HEK293 (cell line): ENCODE data around the gene DCC.

Experiments
- CTCF ChIA-PET: fragments of 350-600 bp; formaldehyde crosslinking; extraction: SDS; loops from one replicate; lab custom pipeline; 2021; ENCODE audit warnings: antibody characterized with exemption; lab: Yijun Ruan, JAX
- POLR2A ChIA-PET: fragments of 300-600 bp; formaldehyde crosslinking; extraction: SDS; loops from one replicate; lab custom pipeline; 2020; ENCODE audit warnings: antibody characterized with exemption, inconsistent platforms; lab: Yijun Ruan, JAX
- H3K27ac ChIP-seq: fragments of 200-500 bp; sonication (Bioruptor generic); 2 replicates; pipeline ENCODE4 v1.5.1; 2014; ENCODE audit warnings: low read depth, low read length, control low read depth, inconsistent platforms; ENCODE audit errors: extremely low read depth
- H3K36me3 ChIP-seq, 2 experiments: fragments of 200-500 bp in 1 of 2; sonication (Bioruptor generic) in 1 of 2; 1 replicate in 1 of 2; 2 replicates in 1 of 2; pipeline ENCODE4 v1.5.1; 2014 to 2017; ENCODE audit warnings: inconsistent platforms in 2 of 2, low read length in 2 of 2; ENCODE audit not compliant: control insufficient read depth in 2 of 2, insufficient read depth in 1 of 2
- H3K4me1 ChIP-seq: fragments of 200-500 bp; sonication (Bioruptor generic); 2 replicates; pipeline ENCODE4 v1.5.1; 2014; ENCODE audit warnings: mild to moderate bottlenecking, low read length, inconsistent platforms; ENCODE audit not compliant: control insufficient read depth, insufficient read depth
- H3K4me3 ChIP-seq: 2 replicates; pipeline ENCODE4 v1.5.1; 2011; ENCODE audit warnings: low read depth, mild to moderate bottlenecking, control low read depth, low read length, moderate library complexity
- H3K9me3 ChIP-seq: fragments of 200-500 bp; sonication (Bioruptor generic); 2 replicates; pipeline ENCODE4 v1.5.1; 2014; ENCODE audit warnings: low read depth, low read length, inconsistent platforms; ENCODE audit not compliant: control insufficient read depth, insufficient read depth
- HIC1 ChIP-seq: fragments of 450-650 bp; formaldehyde crosslinking; IDR thresholded peaks from 2 replicates; pipeline ENCODE4 v1.5.1; 2016; ENCODE audit warnings: missing biosample characterization, missing genetic modification characterization
- INSM2 ChIP-seq: fragments of 450-650 bp; formaldehyde crosslinking; IDR thresholded peaks from 2 replicates; pipeline ENCODE4 v1.5.1; 2016; ENCODE audit warnings: missing biosample characterization, missing genetic modification characterization
- KLF1 ChIP-seq: fragments of 450-650 bp; formaldehyde crosslinking; IDR thresholded peaks from 2 replicates; pipeline ENCODE4 v1.5.1; 2016; ENCODE audit warnings: missing biosample characterization, missing genetic modification characterization
- KLF16 ChIP-seq: fragments of 450-650 bp; formaldehyde crosslinking; IDR thresholded peaks from 2 replicates; pipeline ENCODE4 v1.5.1; 2017; ENCODE audit warnings: missing biosample characterization, missing genetic modification characterization
- MEIS1 ChIP-seq: sonication (generic); formaldehyde crosslinking; IDR thresholded peaks from 2 replicates; pipeline ENCODE4 v1.8.1; 2022; ENCODE audit warnings: missing genetic modification reagents, mild to moderate bottlenecking, borderline replicate concordance
- SALL2 ChIP-seq: fragments of 450-650 bp; formaldehyde crosslinking; IDR thresholded peaks from 2 replicates; pipeline ENCODE4 v1.5.0; 2017; ENCODE audit warnings: missing biosample characterization, mild to moderate bottlenecking, missing genetic modification characterization, borderline replicate concordance
- TRIM28 ChIP-seq: IDR thresholded peaks from 2 replicates; pipeline ENCODE4 v1.6.1; 2011; ENCODE audit warnings: low read length, control low read depth, borderline replicate concordance
- YY1 ChIP-seq: fragments of 450-650 bp; formaldehyde crosslinking; IDR thresholded peaks from 2 replicates; pipeline ENCODE4 v1.5.1; 2018; ENCODE audit warnings: missing biosample characterization, missing genetic modification characterization
- ZBTB21 ChIP-seq: fragments of 450-650 bp; formaldehyde crosslinking; IDR thresholded peaks from 2 replicates; pipeline ENCODE4 v1.5.1; 2017; ENCODE audit warnings: missing biosample characterization, missing genetic modification characterization
- ZFP41 ChIP-seq: fragments of 450-650 bp; formaldehyde crosslinking; IDR thresholded peaks from 2 replicates; pipeline ENCODE4 v1.5.1; 2016; ENCODE audit warnings: missing biosample characterization, missing genetic modification characterization, borderline replicate concordance
- ZIC2 ChIP-seq: fragments of 450-650 bp; formaldehyde crosslinking; IDR thresholded peaks from 2 replicates; pipeline ENCODE4 v1.5.1; 2016; ENCODE audit warnings: missing biosample characterization, missing genetic modification characterization
- ZNF37A ChIP-seq: fragments of 450-650 bp; IDR thresholded peaks from 2 replicates; pipeline ENCODE4 v1.5.1; 2018; ENCODE audit warnings: missing biosample characterization, missing genetic modification characterization
- ZNF449 ChIP-seq: fragments of 450-650 bp; formaldehyde crosslinking; IDR thresholded peaks from 2 replicates; pipeline ENCODE4 v1.5.1; 2017; ENCODE audit warnings: missing biosample characterization, mild to moderate bottlenecking, missing genetic modification characterization, moderate library complexity
- ZNF560 ChIP-seq: fragments of 450-650 bp; formaldehyde crosslinking; IDR thresholded peaks from 2 replicates; pipeline ENCODE4 v1.5.1; 2017; ENCODE audit warnings: missing biosample characterization, missing genetic modification characterization, borderline replicate concordance
- ZNF658 ChIP-seq: fragments of 450-650 bp; formaldehyde crosslinking; IDR thresholded peaks from 2 replicates; pipeline ENCODE4; 2016; ENCODE audit warnings: missing biosample characterization, missing genetic modification characterization
- ZNF701 ChIP-seq: fragments of 450-650 bp; formaldehyde crosslinking; IDR thresholded peaks from 2 replicates; pipeline ENCODE4 v1.5.1; 2016; ENCODE audit warnings: missing biosample characterization, missing genetic modification characterization
- ZNF76 ChIP-seq: fragments of 450-650 bp; formaldehyde crosslinking; IDR thresholded peaks from 2 replicates; pipeline ENCODE4; 2016; ENCODE audit warnings: low read depth, missing biosample characterization, missing genetic modification characterization, borderline replicate concordance
- ZNF768 ChIP-seq: fragments of 450-650 bp; formaldehyde crosslinking; IDR thresholded peaks from 2 replicates; pipeline ENCODE4 v1.5.1; 2018; ENCODE audit warnings: missing biosample characterization, mild to moderate bottlenecking, missing genetic modification characterization
- ZNF791 ChIP-seq: fragments of 450-650 bp; formaldehyde crosslinking; IDR thresholded peaks from 2 replicates; pipeline ENCODE4 v1.5.1; 2016; ENCODE audit warnings: missing biosample characterization, missing genetic modification characterization

DCC gene

GRCh38 chr18:53451902-53452301, 1111.9 kb downstream of the DCC start:
- POLR2A ChIA-PET = no interaction called here
- TF ChIP-seq ZNF449 (tag by site-specific recombination) (no peak), ZNF37A (tag by site-specific recombination) (no peak), HIC1 (no peak)
- Histone ChIP-seq H3K36me3 (no peaks in the 10 kb centered on the region), H3K4me1 (no peaks in the 10 kb centered on the region), H3K9me3 (no peaks in the 10 kb centered on the region), H3K4me3 (no peak overlapping the region), H3K27ac (no peak overlapping the region)
- CTCF ChIA-PET = interaction anchor here (0.6 kb wide), 1 partner anchor 67 kb away, joined by 3 read pairs; no protein-coding TSS in a partner anchor

- POLR2A ChIA-PET = no interaction called here
- TF ChIP-seq ZNF768 (tag by site-specific recombination) (no peak), ZNF791 (tag by site-specific recombination) (no peak), TRIM28 (no peak), ZNF76 (tag by site-specific recombination) (no peak), ZFP41 (tag by site-specific recombination) (no peak), ZBTB21 (tag by site-specific recombination) (no peak), YY1 (tag by site-specific recombination) (no peak), ZNF658 (tag by site-specific recombination) (no peak), SALL2 (tag by site-specific recombination) (no peak), ZNF560 (tag by site-specific recombination) (no peak)
- Histone ChIP-seq H3K36me3 (no peaks in the 10 kb centered on the region), H3K9me3 (no peaks in the 10 kb centered on the region), H3K4me3 (no peak overlapping the region), H3K27ac (no peak overlapping the region), H3K4me1 (no peaks in the 10 kb centered on the region)
- CTCF ChIA-PET = interaction anchor here (0.6 kb wide), 1 partner anchor 16 kb away, joined by 3 read pairs; no protein-coding TSS in a partner anchor
These were observed 1117.1 kb downstream of the DCC start for GRCh38 chr18:53457068-53457467.

GRCh38 chr18:53458268-53458667, 1118.3 kb downstream of the DCC start:
- POLR2A ChIA-PET = no interaction called here
- CTCF ChIA-PET = no interaction called here
- H3K27ac ChIP-seq = no peak overlapping the region

More at GRCh38 chr18:53458268-53458667, 1118.3 kb downstream of the DCC start:
- H3K4me1 ChIP-seq = no peaks in the 10 kb centered on the region
- TF ChIP-seq KLF1 = no peak
- TF ChIP-seq ZNF701 = no peak
- TF ChIP-seq INSM2 = no peak
- no peak for TF ChIP-seq ZIC2 (tag by site-specific recombination)
- no peak for TF ChIP-seq KLF16 (tag by site-specific recombination)
- TF ChIP-seq MEIS1 (CRISPR knock-in tag) = no peak
- TF ChIP-seq, all 188 proteins: peak for 0
- H3K4me3 ChIP-seq = no peak overlapping the region
- H3K9me3 ChIP-seq = no peaks in the 10 kb centered on the region
- no peaks in the 10 kb centered on the region for H3K36me3 ChIP-seq
